HepG2 (cell line): Measurements from ENCODE around the gene AMZ2.

Experiments
- EP300 ChIP-seq, 3 experiments: sonication (generic) in 1 of 3; formaldehyde crosslinking in 1 of 3; IDR thresholded peaks; 2 replicates each; pipeline versions ENCODE4 v1.5.1 to v1.6.1; 2011 to 2020; ENCODE audit warnings: low read depth in 2 of 3, low read length in 2 of 3, borderline replicate concordance in 1 of 3, improper control_type of control experiment in 1 of 3, mild to moderate bottlenecking in 1 of 3, missing genetic modification reagents in 1 of 3, moderate library complexity in 1 of 3
- POLR2A ChIP-seq, 2 experiments: IDR thresholded peaks; 2 replicates each; pipeline ENCODE4 v1.6.1; 2011; ENCODE audit warnings: low read depth in 2 of 2, low read length in 2 of 2, mild to moderate bottlenecking in 1 of 2, moderate library complexity in 1 of 2; ENCODE audit not compliant: insufficient read depth in 1 of 2
- RARG ChIP-seq: sonication (generic); formaldehyde crosslinking; IDR thresholded peaks from 2 replicates; pipeline ENCODE4 v1.4.0; 2020; ENCODE audit warnings: low read depth, mild to moderate bottlenecking, missing genetic modification reagents
- RBM39 ChIP-seq: fragments of 200-400 bp; formaldehyde crosslinking; IDR thresholded peaks from one replicate; pipeline ENCODE4 v1.6.1; 2018; ENCODE audit warnings: antibody characterized with exemption, mild to moderate bottlenecking, low read depth, low read length; ENCODE audit not compliant: poor library complexity, severe bottlenecking
- TRAFD1 ChIP-seq: sonication (generic); formaldehyde crosslinking; IDR thresholded peaks from 2 replicates; pipeline ENCODE4 v1.5.1; 2020; ENCODE audit warnings: missing genetic modification reagents, mild to moderate bottlenecking, borderline replicate concordance
- ZBTB40 ChIP-seq, 2 experiments: fragments of 450-650 bp in 1 of 2; sonication (generic) in 1 of 2; formaldehyde crosslinking in 1 of 2; IDR thresholded peaks; 2 replicates each; pipeline versions ENCODE4 v1.6.1 to v1.8.0; 2016 to 2022; ENCODE audit warnings: antibody characterized with exemption in 1 of 2, mild to moderate bottlenecking in 1 of 2, missing genetic modification reagents in 1 of 2
- ZNF772 ChIP-seq: sonication (generic); formaldehyde crosslinking; IDR thresholded peaks from 2 replicates; pipeline ENCODE4 v1.5.0; 2020; ENCODE audit warnings: mild to moderate bottlenecking, missing genetic modification reagents
- TF ChIP-seq, protein P1 (sequence below): sonication (generic); formaldehyde crosslinking; conservative IDR thresholded peaks from 2 replicates; pipeline ENCODE4 v1.4.0; 2020; ENCODE audit warnings: missing genetic modification reagents
- TF ChIP-seq, protein P2 (sequence below): sonication (generic); formaldehyde crosslinking; IDR thresholded peaks from 2 replicates; pipeline ENCODE4 v1.5.0; 2020; ENCODE audit warnings: mild to moderate bottlenecking, missing genetic modification reagents, moderate library complexity

- TF ChIP-seq, protein P1, sequence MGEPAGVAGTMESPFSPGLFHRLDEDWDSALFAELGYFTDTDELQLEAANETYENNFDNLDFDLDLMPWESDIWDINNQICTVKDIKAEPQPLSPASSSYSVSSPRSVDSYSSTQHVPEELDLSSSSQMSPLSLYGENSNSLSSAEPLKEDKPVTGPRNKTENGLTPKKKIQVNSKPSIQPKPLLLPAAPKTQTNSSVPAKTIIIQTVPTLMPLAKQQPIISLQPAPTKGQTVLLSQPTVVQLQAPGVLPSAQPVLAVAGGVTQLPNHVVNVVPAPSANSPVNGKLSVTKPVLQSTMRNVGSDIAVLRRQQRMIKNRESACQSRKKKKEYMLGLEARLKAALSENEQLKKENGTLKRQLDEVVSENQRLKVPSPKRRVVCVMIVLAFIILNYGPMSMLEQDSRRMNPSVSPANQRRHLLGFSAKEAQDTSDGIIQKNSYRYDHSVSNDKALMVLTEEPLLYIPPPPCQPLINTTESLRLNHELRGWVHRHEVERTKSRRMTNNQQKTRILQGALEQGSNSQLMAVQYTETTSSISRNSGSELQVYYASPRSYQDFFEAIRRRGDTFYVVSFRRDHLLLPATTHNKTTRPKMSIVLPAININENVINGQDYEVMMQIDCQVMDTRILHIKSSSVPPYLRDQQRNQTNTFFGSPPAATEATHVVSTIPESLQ (CRISPR knock-in tag) = no peak
- TF ChIP-seq, protein P2, sequence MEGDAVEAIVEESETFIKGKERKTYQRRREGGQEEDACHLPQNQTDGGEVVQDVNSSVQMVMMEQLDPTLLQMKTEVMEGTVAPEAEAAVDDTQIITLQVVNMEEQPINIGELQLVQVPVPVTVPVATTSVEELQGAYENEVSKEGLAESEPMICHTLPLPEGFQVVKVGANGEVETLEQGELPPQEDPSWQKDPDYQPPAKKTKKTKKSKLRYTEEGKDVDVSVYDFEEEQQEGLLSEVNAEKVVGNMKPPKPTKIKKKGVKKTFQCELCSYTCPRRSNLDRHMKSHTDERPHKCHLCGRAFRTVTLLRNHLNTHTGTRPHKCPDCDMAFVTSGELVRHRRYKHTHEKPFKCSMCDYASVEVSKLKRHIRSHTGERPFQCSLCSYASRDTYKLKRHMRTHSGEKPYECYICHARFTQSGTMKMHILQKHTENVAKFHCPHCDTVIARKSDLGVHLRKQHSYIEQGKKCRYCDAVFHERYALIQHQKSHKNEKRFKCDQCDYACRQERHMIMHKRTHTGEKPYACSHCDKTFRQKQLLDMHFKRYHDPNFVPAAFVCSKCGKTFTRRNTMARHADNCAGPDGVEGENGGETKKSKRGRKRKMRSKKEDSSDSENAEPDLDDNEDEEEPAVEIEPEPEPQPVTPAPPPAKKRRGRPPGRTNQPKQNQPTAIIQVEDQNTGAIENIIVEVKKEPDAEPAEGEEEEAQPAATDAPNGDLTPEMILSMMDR (CRISPR knock-in tag) = no peak
- TF ChIP-seq ZNF772 (CRISPR knock-in tag) (no peak), EP300 (IDR thresholded peaks at IDR 0.05; ENCODE audit: low read depth in 2 of 2, low read length in 2 of 2) (no peak), EP300 (CRISPR knock-in tag; IDR thresholded peaks at IDR 0.05; ENCODE audit: borderline replicate concordance) (no peak), POLR2A (IDR thresholded peaks at IDR 0.05; ENCODE audit: insufficient read depth in 1 of 2, low read depth in 2 of 2, low read length in 2 of 2) (no peak), TRAFD1 (CRISPR knock-in tag) (no peak), RBM39 (no peak), RARG (CRISPR knock-in tag) (no peak), ZBTB40 (IDR thresholded peaks at IDR 0.05) (no peak), ZBTB40 (CRISPR knock-in tag; IDR thresholded peaks at IDR 0.05) (no peak)
Observed at GRCh38 chr17:68302066-68302564, 54.3 kb downstream of the AMZ2 start.
